H9 (cell line): Measurements from ENCODE around the gene CCDC149. TPM values are rescaled to one million over a fixed set of nuclear protein-coding genes. Genes with fewer than 3 reads are reported as not detected.

ENCODE experiments used
- DNase-seq: peaks from one replicate; pipeline ENCODE4 v3.0.0-alpha.2; 2017
- H2AFZ ChIP-seq: one replicate; pipeline ENCODE4 v1.6.1; 2013; ENCODE audit warnings: mild to moderate bottlenecking, low read length, control low read depth, moderate library complexity
- H2AK5ac ChIP-seq: 2 replicates; pipeline ENCODE4 v1.6.1; 2013; ENCODE audit warnings: low read length, control low read depth, mixed read lengths; ENCODE audit not compliant: insufficient read length
- H2BK120ac ChIP-seq: one replicate; pipeline ENCODE4 v1.6.1; 2013; ENCODE audit warnings: low read depth, mild to moderate bottlenecking, low read length, control low read depth, inconsistent platforms; ENCODE audit not compliant: poor library complexity, severe bottlenecking
- H2BK12ac ChIP-seq: 2 replicates; pipeline ENCODE4 v1.6.1; 2013; ENCODE audit warnings: low read length, control low read depth, mixed read lengths, low read depth; ENCODE audit not compliant: insufficient read length
- H2BK15ac ChIP-seq: 2 replicates; pipeline ENCODE4 v1.6.1; 2013; ENCODE audit warnings: low read depth, low read length, control low read depth
- H2BK20ac ChIP-seq: one replicate; pipeline ENCODE4 v1.6.1; 2013; ENCODE audit warnings: low read depth, mild to moderate bottlenecking, low read length, control low read depth, inconsistent platforms; ENCODE audit not compliant: poor library complexity, severe bottlenecking
- H2BK5ac ChIP-seq: 2 replicates; pipeline ENCODE4 v1.6.1; 2013; ENCODE audit warnings: low read length, control low read depth, mixed read lengths; ENCODE audit not compliant: insufficient read length
- H3K14ac ChIP-seq: 2 replicates; pipeline ENCODE4 v1.6.1; 2013; ENCODE audit warnings: low read length, control low read depth; ENCODE audit not compliant: insufficient read depth
- H3K18ac ChIP-seq: 2 replicates; pipeline ENCODE4 v1.6.1; 2013; ENCODE audit warnings: low read depth, mild to moderate bottlenecking, mixed read lengths, low read length, control low read depth; ENCODE audit not compliant: insufficient read length
- H3K23ac ChIP-seq: 2 replicates; pipeline ENCODE4 v1.6.1; 2013; ENCODE audit warnings: low read length, control low read depth, mixed read lengths, low read depth; ENCODE audit not compliant: insufficient read length
- H3K23me2 ChIP-seq: 2 replicates; pipeline ENCODE4 v1.6.1; 2013; ENCODE audit warnings: low read depth, mild to moderate bottlenecking, mixed read lengths, low read length, control low read depth; ENCODE audit not compliant: insufficient read length, poor library complexity, severe bottlenecking
- H3K27ac ChIP-seq: 2 replicates; pipeline ENCODE4 v1.5.1; 2013; ENCODE audit warnings: low read length, control low read depth, mixed read lengths, low read depth; ENCODE audit not compliant: insufficient read length
- H3K27me3 ChIP-seq: 2 replicates; pipeline ENCODE4 v1.6.1; 2013; ENCODE audit warnings: low read length, control low read depth, inconsistent platforms; ENCODE audit not compliant: insufficient read depth
- H3K4ac ChIP-seq: 2 replicates; pipeline ENCODE4 v1.6.1; 2013; ENCODE audit warnings: low read depth, mild to moderate bottlenecking, control low read depth, inconsistent platforms, low read length, moderate library complexity
- H3K4me1 ChIP-seq: 2 replicates; pipeline ENCODE4 v1.6.1; 2013; ENCODE audit warnings: low read length, control low read depth, inconsistent platforms; ENCODE audit not compliant: insufficient read depth
- H3K4me2 ChIP-seq: 2 replicates; pipeline ENCODE4 v1.6.1; 2013; ENCODE audit warnings: low read length, control low read depth, mixed read lengths; ENCODE audit not compliant: insufficient read length, insufficient read depth
- H3K56ac ChIP-seq: 2 replicates; pipeline ENCODE4 v1.6.1; 2013; ENCODE audit warnings: low read depth, mild to moderate bottlenecking, mixed read lengths, low read length, control low read depth; ENCODE audit not compliant: insufficient read length
- H3K79me1 ChIP-seq: 2 replicates; pipeline ENCODE4 v1.6.1; 2013; ENCODE audit warnings: low read depth, mild to moderate bottlenecking, moderate library complexity, low read length, control low read depth, inconsistent platforms; ENCODE audit not compliant: insufficient read depth, poor library complexity, severe bottlenecking
- H3K79me2 ChIP-seq: 2 replicates; pipeline ENCODE4 v1.6.1; 2013; ENCODE audit warnings: low read length, control low read depth, inconsistent platforms; ENCODE audit not compliant: insufficient read depth
- H3K9ac ChIP-seq: 2 replicates; pipeline ENCODE4 v1.6.1; 2013; ENCODE audit warnings: low read length, control low read depth, mixed read lengths; ENCODE audit not compliant: insufficient read length; ENCODE audit errors: extremely low read depth
- H3K9me3 ChIP-seq: one replicate; pipeline ENCODE4 v1.6.1; 2013; ENCODE audit warnings: low read depth, low read length, inconsistent platforms; ENCODE audit not compliant: control insufficient read depth
- H3T11ph ChIP-seq: one replicate; pipeline ENCODE4 v1.6.1; 2013; ENCODE audit warnings: mild to moderate bottlenecking, low read length, control low read depth, inconsistent platforms
- H4K20me1 ChIP-seq: one replicate; pipeline ENCODE4 v1.6.1; 2013; ENCODE audit not compliant: control insufficient read depth, insufficient read length, insufficient read depth
- H4K5ac ChIP-seq: 2 replicates; pipeline ENCODE4 v1.6.1; 2013; ENCODE audit warnings: low read depth, mild to moderate bottlenecking, mixed read lengths, low read length, control low read depth; ENCODE audit not compliant: insufficient read length
- H4K8ac ChIP-seq: replicated peaks from 2 replicates; pipeline ENCODE4 v1.6.1; 2013; ENCODE audit warnings: low read length, control low read depth, mixed read lengths, low read depth; ENCODE audit not compliant: insufficient read length
- H4K91ac ChIP-seq: 2 replicates; pipeline ENCODE4 v1.6.1; 2013; ENCODE audit warnings: low read depth, mild to moderate bottlenecking, moderate library complexity, mixed read lengths, low read length, control low read depth; ENCODE audit not compliant: insufficient read length
- H3K27ac Mint-ChIP-seq, 3 experiments: 2 replicates in 2 of 3; 3 replicates in 1 of 3; pipeline ENCODE4 v1.8.0; 2020 to 2021; ENCODE audit warnings: mixed read lengths in 3 of 3, mild to moderate bottlenecking in 1 of 3, moderate library complexity in 1 of 3
- H3K27me3 Mint-ChIP-seq: 2 replicates; pipeline ENCODE4 v1.8.0; 2021; ENCODE audit warnings: low read depth, mild to moderate bottlenecking, moderate library complexity, mixed read lengths
- H3K36me3 Mint-ChIP-seq, 3 experiments: 2 replicates in 2 of 3; 3 replicates in 1 of 3; pipeline ENCODE4 v1.8.0; 2020 to 2021; ENCODE audit warnings: low read depth in 3 of 3, mixed read lengths in 3 of 3; ENCODE audit not compliant: insufficient read depth in 1 of 3
- H3K4me1 Mint-ChIP-seq, 2 experiments: 2 replicates each; pipeline ENCODE4 v1.8.0; 2020; ENCODE audit warnings: mixed read lengths in 2 of 2
- H3K4me3 Mint-ChIP-seq, 2 experiments: 2 replicates in 1 of 2; 3 replicates in 1 of 2; pipeline ENCODE4 v1.8.0; 2020 to 2021; ENCODE audit warnings: mild to moderate bottlenecking in 2 of 2, mixed read lengths in 2 of 2, moderate library complexity in 1 of 2
- H3K9me3 Mint-ChIP-seq, 2 experiments: 2 replicates in 1 of 2; 3 replicates in 1 of 2; pipeline ENCODE4 v1.8.0; 2020; ENCODE audit warnings: mild to moderate bottlenecking in 2 of 2, mixed read lengths in 2 of 2, moderate library complexity in 1 of 2
- WGBS: extraction: QIAGEN DNeasy Blood & Tissue Kit; methylation state at CpG from one replicate; pipeline ENCODE4 v1.1.7; 2013; ENCODE audit warnings: missing lambda C conversion rate, low lambda C conversion rate, mixed read lengths; ENCODE audit not compliant: insufficient read length; ENCODE audit errors: extremely low coverage; 5-methylcytosine and 5-hydroxymethylcytosine counted together
- total RNA-seq: library from RNA; stranded (reverse); gene quantifications from 2 replicates; pipeline ENCODE4 v1.2.1, GENCODE V29; 2021
- TF ChIP-seq, protein P1 (sequence below): fragments of 200-600 bp; sonication (generic); conservative IDR thresholded peaks from 3 replicates; pipeline ENCODE4 v1.8.0; 2021; ENCODE audit warnings: antibody characterized with exemption, mild to moderate bottlenecking

CCDC149 gene
- total RNA-seq, 1 experiment from 2014 or later, result 4.5 TPM

- Histone ChIP-seq H2BK20ac (no peak overlapping the region), H4K91ac (no peak overlapping the region), H3K9me3 (no peaks in the 10 kb centered on the region), H3K4ac (no peak overlapping the region), H3K56ac (no peak overlapping the region), H4K8ac (no peak overlapping the region), H3K27ac (no peak overlapping the region), H2AFZ (no peak overlapping the region), H3K23me2 (no peaks in the 10 kb centered on the region), H4K5ac (no peak overlapping the region), H2BK15ac (no peak overlapping the region), H3K18ac (no peak overlapping the region), H3K4me1 (peaks cover 2% of the 10 kb centered on the region; the same call in 1 of the 2 replicates), H2BK120ac (no peak overlapping the region), H2BK5ac (no peak overlapping the region), H3T11ph (no peak overlapping the region), H3K4me2 (no peak overlapping the region), H2BK12ac (no peak overlapping the region), H3K79me2 (no peaks in the 10 kb centered on the region), H2AK5ac (no peak overlapping the region), H3K23ac (no peak overlapping the region), H3K27me3 (no peaks in the 10 kb centered on the region), H4K20me1 (no peaks in the 10 kb centered on the region), H3K79me1 (no peaks in the 10 kb centered on the region), H3K14ac (no peak overlapping the region), H3K9ac (no peak overlapping the region)
- WGBS, result no CpG with 5 or more reads among the region's 3 CpGs
- H3K36me3 Mint-ChIP-seq, result no peaks in the 10 kb centered on the region; a peak in 1 of 7 replicates
- no peak for DNase-seq
- H3K4me1 Mint-ChIP-seq, result peaks cover 25 to 33% of the 10 kb centered on the region in 2 experiments
- H3K27ac Mint-ChIP-seq, result peak overlapping the region in 1 of 3 experiments; percentile 17; a peak in 2 of 7 replicates
- no peaks in the 10 kb centered on the region for H3K27me3 Mint-ChIP-seq
- TF ChIP-seq, protein P1, sequence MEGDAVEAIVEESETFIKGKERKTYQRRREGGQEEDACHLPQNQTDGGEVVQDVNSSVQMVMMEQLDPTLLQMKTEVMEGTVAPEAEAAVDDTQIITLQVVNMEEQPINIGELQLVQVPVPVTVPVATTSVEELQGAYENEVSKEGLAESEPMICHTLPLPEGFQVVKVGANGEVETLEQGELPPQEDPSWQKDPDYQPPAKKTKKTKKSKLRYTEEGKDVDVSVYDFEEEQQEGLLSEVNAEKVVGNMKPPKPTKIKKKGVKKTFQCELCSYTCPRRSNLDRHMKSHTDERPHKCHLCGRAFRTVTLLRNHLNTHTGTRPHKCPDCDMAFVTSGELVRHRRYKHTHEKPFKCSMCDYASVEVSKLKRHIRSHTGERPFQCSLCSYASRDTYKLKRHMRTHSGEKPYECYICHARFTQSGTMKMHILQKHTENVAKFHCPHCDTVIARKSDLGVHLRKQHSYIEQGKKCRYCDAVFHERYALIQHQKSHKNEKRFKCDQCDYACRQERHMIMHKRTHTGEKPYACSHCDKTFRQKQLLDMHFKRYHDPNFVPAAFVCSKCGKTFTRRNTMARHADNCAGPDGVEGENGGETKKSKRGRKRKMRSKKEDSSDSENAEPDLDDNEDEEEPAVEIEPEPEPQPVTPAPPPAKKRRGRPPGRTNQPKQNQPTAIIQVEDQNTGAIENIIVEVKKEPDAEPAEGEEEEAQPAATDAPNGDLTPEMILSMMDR, result no peak
- H3K4me3 Mint-ChIP-seq, result no peak overlapping the region
- H3K9me3 Mint-ChIP-seq, result no peaks in the 10 kb centered on the region
Observed at GRCh38 chr4:24887881-24888430, 24.9 kb downstream of the CCDC149 start.
